Esophagus squamous epithelium (tissue), 5 donors: ENCODE measurements around the gene GANC. TPM values are rescaled to one million over a fixed set of nuclear protein-coding genes. Genes with fewer than 3 reads are reported as not detected.

Source experiments
- DNase-seq: peaks from one replicate; lab custom pipeline; 2025; lab: John Stamatoyannopoulos, UW
- H3K27ac ChIP-seq, 4 donors: fragments of 200-600 bp; sonication (generic); one replicate each; pipeline ENCODE4 v1.5.1; 2016 to 2019; ENCODE audit warnings: mild to moderate bottlenecking in 1 of 4
- H3K27me3 ChIP-seq, 4 donors: fragments of 200-600 bp; sonication (generic); 1 replicate in 3 of 4; 2 replicates in 1 of 4; pipeline versions ENCODE4 v1.5.1 to v1.6.0; 2017 to 2021; ENCODE audit warnings: antibody characterized with exemption in 1 of 4
- H3K36me3 ChIP-seq, 3 donors: fragments of 200-600 bp; sonication (generic); one replicate each; pipeline ENCODE4 v1.5.1; 2016 to 2019
- H3K4me1 ChIP-seq, 3 donors: fragments of 200-600 bp; sonication (generic); one replicate each; pipeline ENCODE4 v1.5.1; 2017 to 2019
- H3K4me3 ChIP-seq, 4 donors: fragments of 200-600 bp; sonication (generic); 1 replicate in 3 of 4; 2 replicates in 1 of 4; pipeline ENCODE4 v1.5.1; 2016 to 2019; ENCODE audit warnings: mild to moderate bottlenecking in 2 of 4, moderate library complexity in 1 of 4
- H3K9me3 ChIP-seq, 3 donors: fragments of 200-600 bp; sonication (generic); one replicate each; pipeline ENCODE4 v1.5.1; 2016 to 2019
- CTCF ChIP-seq, 6 experiments: fragments of 450-650 bp in 4 of 6; fragments of 200-600 bp in 2 of 6; sonication (generic) in 2 of 6; IDR thresholded peaks; one replicate each; pipeline ENCODE4 v1.5.1; 2016 to 2019; ENCODE audit warnings: antibody characterized with exemption in 6 of 6, mild to moderate bottlenecking in 4 of 6, moderate library complexity in 4 of 6
- POLR2A ChIP-seq, 4 donors: fragments of 450-650 bp; IDR thresholded peaks; one replicate each; pipeline ENCODE4 v1.6.1; 2017; ENCODE audit warnings: antibody characterized with exemption in 4 of 4, mild to moderate bottlenecking in 4 of 4, moderate library complexity in 3 of 4
- WGBS, 2 donors: methylation state at CpG; one replicate each; pipeline ENCODE4 v1.1.5; 2018; 5-methylcytosine and 5-hydroxymethylcytosine counted together
- intact Hi-C: fragments of 100-400 bp; cut with DNase I; formaldehyde crosslinking; loops from one replicate; pipeline ENCODE4 v1.15.0; 2022
- total RNA-seq, 4 donors: library from RNA; depleted of rRNA; stranded (reverse); fragments of >200 nt; gene quantifications; one replicate each; pipeline ENCODE4 v1.1.0, GENCODE V29; 2016
- donor health status: DM: yes; HTN: yes; CAD: no.

GANC gene
- total RNA-seq, 4 donors from 2014 or later, result 15.0 to 29.1 (median 21.9) TPM

- Histone ChIP-seq H3K9me3 (no peaks in the 10 kb centered on the region), H3K4me3 (no peak overlapping the region), H3K36me3 (peaks cover 5 to 92% (median 34%) of the 10 kb centered on the region in 3 donors), H3K4me1 (peaks cover 0 to 15% (median 3%) of the 10 kb centered on the region in 3 donors), H3K27ac (no peak overlapping the region), H3K27me3 (no peaks in the 10 kb centered on the region)
- DNase-seq, result no peak
- no peak for TF ChIP-seq POLR2A (IDR thresholded peaks at IDR 0.05)
- TF ChIP-seq CTCF (IDR thresholded peaks at IDR 0.05), result no peak
- intact Hi-C loops, result no loop called here
- 88 to 94% methylated on average over 5 of the region's 5 CpGs for WGBS, 2 donors
These were observed 8.2 kb upstream of the GANC start for GRCh38 chr15:42264795-42265194.

- Histone ChIP-seq H3K4me3 (no peak overlapping the region), H3K27me3 (no peaks in the 10 kb centered on the region), H3K36me3 (peaks cover 5 to 67% (median 22%) of the 10 kb centered on the region in 3 donors), H3K4me1 (peaks cover 10 to 40% (median 14%) of the 10 kb centered on the region in 3 donors), H3K9me3 (no peaks in the 10 kb centered on the region), H3K27ac (no peak overlapping the region)
- intact Hi-C loops, result no loop called here
- DNase-seq, result no peak
- TF ChIP-seq POLR2A (IDR thresholded peaks at IDR 0.05) (no peak), CTCF (IDR thresholded peaks at IDR 0.05) (no peak)
These were observed 5.7 kb upstream of the GANC start for GRCh38 chr15:42267286-42267685.

GRCh38 chr15:42270551-42270950 is 2.5 kb upstream of the GANC start:
- Histone ChIP-seq H3K27me3 (no peaks in the 10 kb centered on the region), H3K4me1 (peaks cover 18 to 58% (median 22%) of the 10 kb centered on the region in 3 donors), H3K4me3 (peak overlapping the region in 3 of 4 donors; percentile 13 to 91 (median 81)), H3K27ac (peak overlapping the region; percentile 4 to 99 (median 70)), H3K36me3 (peaks cover 5 to 34% (median 6%) of the 10 kb centered on the region in 3 donors), H3K9me3 (no peaks in the 10 kb centered on the region)
- no peak for DNase-seq
- intact Hi-C loops, result no loop called here
- TF ChIP-seq POLR2A (IDR thresholded peaks at IDR 0.05) (no peak), CTCF (IDR thresholded peaks at IDR 0.05) (no peak)
- WGBS, 2 donors, result 67 to 79% methylated on average over 1 of the region's 2 CpGs

- DNase-seq, result no peak
- 40 to 45% methylated on average over 5 of the region's 5 CpGs for WGBS, 2 donors
- peak overlapping the region in 3 of 4 donors; percentile 13 to 91 (median 81) for H3K4me3 ChIP-seq
- peak overlapping the region; percentile 41 to 99 (median 71) for H3K27ac ChIP-seq
- H3K4me1 ChIP-seq, result peaks cover 20 to 63% (median 22%) of the 10 kb centered on the region in 3 donors
- TF ChIP-seq POLR2A (IDR thresholded peaks at IDR 0.05) (no peak), CTCF (IDR thresholded peaks at IDR 0.05) (no peak)
- H3K27me3 ChIP-seq, result no peaks in the 10 kb centered on the region
- H3K36me3 ChIP-seq, result peaks cover under 1 to 30% (median 2%) of the 10 kb centered on the region in 3 donors
- intact Hi-C loops, result no loop called here
- no peaks in the 10 kb centered on the region for H3K9me3 ChIP-seq
These were observed 2.0 kb upstream of the GANC start for GRCh38 chr15:42270996-42271395.

- TF ChIP-seq POLR2A (IDR thresholded peaks at IDR 0.05) (no peak), CTCF (IDR thresholded peaks at IDR 0.05) (no peak)
- Histone ChIP-seq H3K4me3 (peak overlapping the region; percentile 65 to 91 (median 80)), H3K36me3 (peaks cover 0 to 22% (median 0%) of the 10 kb centered on the region in 3 donors), H3K4me1 (peaks cover 17 to 59% (median 22%) of the 10 kb centered on the region in 3 donors), H3K27ac (peak overlapping the region; percentile 98 to 99 (median 99)), H3K27me3 (no peaks in the 10 kb centered on the region), H3K9me3 (no peaks in the 10 kb centered on the region)
- intact Hi-C loops, result no loop called here
- DNase-seq, result peak; percentile 8
- 2 to 4% methylated on average over 11 to 24 of the region's 27 CpGs for WGBS, 2 donors
These were observed 1.1 kb downstream of the GANC start for GRCh38 chr15:42273900-42274701.
